SK-N-SH (cell line): ENCODE data around the gene ARHGAP1. TPM values are rescaled to one million over a fixed set of nuclear protein-coding genes. Genes with fewer than 3 reads are reported as not detected.

ENCODE experiments used
- CTCF ChIA-PET: fragments of 300-600, 350-600 bp; formaldehyde crosslinking; extraction: SDS; loops from one replicate; lab custom pipeline; 2021; lab: Yijun Ruan, JAX
- POLR2A ChIA-PET: fragments of 350-600 bp; sonication (Branson Sonifier 250); formaldehyde crosslinking; extraction: SDS; loops from one replicate; lab custom pipeline; 2020; ENCODE audit warnings: antibody characterized with exemption, inconsistent platforms; lab: Yijun Ruan, JAX
- DNase-seq: peaks from one replicate; pipeline ENCODE4 v3.0.0; 2012
- H2AFZ ChIP-seq: fragments of 200-600 bp; sonication (generic); 2 replicates; pipeline ENCODE4 v1.8.1; 2016; ENCODE audit warnings: antibody characterized with exemption, mild to moderate bottlenecking, low read depth
- H3F3A ChIP-seq: fragments of 200-600 bp; sonication (generic); replicated peaks from 2 replicates; pipeline ENCODE3; 2016; ENCODE audit warnings: antibody characterized with exemption, mild to moderate bottlenecking; ENCODE audit not compliant: insufficient read depth
- H3K27ac ChIP-seq, 2 experiments: fragments of 200-500 bp in 1 of 2; fragments of 200-600 bp in 1 of 2; sonication (Bioruptor generic) in 1 of 2; sonication (generic), shearing (Covaris generic) in 1 of 2; 2 replicates each; pipeline versions ENCODE4 v1.5.1 to v1.6.1; 2014 to 2016; ENCODE audit warnings: low read depth in 2 of 2, inconsistent platforms in 1 of 2, low read length in 1 of 2, mild to moderate bottlenecking in 1 of 2, mixed read lengths in 1 of 2
- H3K27me3 ChIP-seq: fragments of 200-600 bp; sonication (generic), shearing (Covaris generic); 2 replicates; pipeline ENCODE4 v1.6.1; 2016; ENCODE audit warnings: mixed run types; ENCODE audit not compliant: insufficient read depth
- H3K36me3 ChIP-seq, 2 experiments: fragments of 200-500 bp in 1 of 2; fragments of 200-600 bp in 1 of 2; sonication (Bioruptor generic) in 1 of 2; sonication (generic) in 1 of 2; replicated peaks in 1 of 2; 2 replicates each; pipeline versions ENCODE3 to v1.5.1; 2014 to 2016; ENCODE audit warnings: low read length in 1 of 2, mild to moderate bottlenecking in 1 of 2; ENCODE audit not compliant: insufficient read depth in 2 of 2, control insufficient read depth in 1 of 2
- H3K4me1 ChIP-seq, 2 experiments: fragments of 200-500 bp in 1 of 2; fragments of 200-600 bp in 1 of 2; sonication (Bioruptor generic) in 1 of 2; sonication (generic), shearing (Covaris generic) in 1 of 2; 2 replicates each; pipeline versions ENCODE4 v1.5.1 to v1.6.1; 2014 to 2016; ENCODE audit warnings: low read depth in 1 of 2, low read length in 1 of 2, mixed run types in 1 of 2; ENCODE audit not compliant: insufficient read depth in 2 of 2, control insufficient read depth in 1 of 2
- H3K4me2 ChIP-seq: fragments of 200-600 bp; sonication (generic), shearing (Covaris generic); 2 replicates; pipeline ENCODE4 v1.6.1; 2017; ENCODE audit warnings: mixed run types
- H3K4me3 ChIP-seq, 2 experiments: fragments of 200-500 bp in 1 of 2; fragments of 200-600 bp in 1 of 2; sonication (Bioruptor generic) in 1 of 2; sonication (generic), shearing (Covaris generic) in 1 of 2; 2 replicates each; pipeline versions ENCODE4 v1.5.1 to v1.8.1; 2014 to 2016; ENCODE audit warnings: low read depth in 2 of 2, inconsistent platforms in 1 of 2, low read length in 1 of 2, mild to moderate bottlenecking in 1 of 2, mixed read lengths in 1 of 2, moderate library complexity in 1 of 2
- H3K79me2 ChIP-seq: fragments of 200-600 bp; sonication (generic); 2 replicates; pipeline ENCODE4 v1.8.1; 2017; ENCODE audit warnings: mild to moderate bottlenecking; ENCODE audit not compliant: insufficient read depth
- H3K9ac ChIP-seq: fragments of 200-600 bp; sonication (generic); 2 replicates; pipeline ENCODE4 v1.6.1; 2017; ENCODE audit warnings: mixed run types
- H3K9me2 ChIP-seq: fragments of 200-600 bp; sonication (generic); 2 replicates; pipeline ENCODE4 v1.6.1; 2017; ENCODE audit warnings: mixed run types
- H3K9me3 ChIP-seq: fragments of 200-600 bp; sonication (generic); 2 replicates; pipeline ENCODE4 v1.6.1; 2017; ENCODE audit warnings: mixed run types, mild to moderate bottlenecking, moderate library complexity
- H4K20me1 ChIP-seq: fragments of 200-600 bp; sonication (generic); 2 replicates; pipeline ENCODE4 v1.6.1; 2017; ENCODE audit warnings: mild to moderate bottlenecking, mixed run types; ENCODE audit not compliant: insufficient read depth
- CHD2 ChIP-seq: fragments of 150-350 bp; IDR thresholded peaks from 2 replicates; pipeline ENCODE4 v1.6.1; 2018; ENCODE audit warnings: low read length; ENCODE audit not compliant: partially characterized antibody
- CTCF ChIP-seq: fragments of 200-600 bp; sonication (generic); IDR thresholded peaks from 2 replicates; pipeline ENCODE4 v1.6.1; 2017; ENCODE audit warnings: antibody characterized with exemption, mild to moderate bottlenecking, moderate library complexity
- ELF1 ChIP-seq: IDR thresholded peaks from 2 replicates; pipeline ENCODE4 v1.4.0; 2012
- EP300 ChIP-seq, 2 experiments: IDR thresholded peaks; 2 replicates each; pipeline versions ENCODE4 v1.4.0 to v1.6.1; 2012; ENCODE audit warnings: borderline replicate concordance in 1 of 2, low read depth in 1 of 2, low read length in 1 of 2
- FOSL2 ChIP-seq: IDR thresholded peaks from 2 replicates; pipeline ENCODE4 v1.4.0; 2012; ENCODE audit warnings: low read depth, mild to moderate bottlenecking, moderate library complexity, borderline replicate concordance
- FOXM1 ChIP-seq: IDR thresholded peaks from 2 replicates; pipeline ENCODE4 v1.4.0; 2012; ENCODE audit warnings: low read depth, mild to moderate bottlenecking
- GABPA ChIP-seq: IDR thresholded peaks from 2 replicates; pipeline ENCODE4 v1.4.0; 2012; ENCODE audit warnings: low read depth, mild to moderate bottlenecking
- GATA2 ChIP-seq: sonication (generic); formaldehyde crosslinking; IDR thresholded peaks from 2 replicates; pipeline ENCODE4 v1.5.0; 2020; ENCODE audit warnings: mild to moderate bottlenecking, missing genetic modification reagents
- IRF3 ChIP-seq: fragments of 150-350 bp; IDR thresholded peaks from 2 replicates; pipeline ENCODE4 v1.6.1; 2016; ENCODE audit warnings: mild to moderate bottlenecking, low read depth, low read length
- JUND ChIP-seq: IDR thresholded peaks from 2 replicates; pipeline ENCODE4 v1.4.0; 2012
- MEF2A ChIP-seq: IDR thresholded peaks from 2 replicates; pipeline ENCODE4 v1.4.0; 2012; ENCODE audit warnings: low read depth, borderline replicate concordance
- MXI1 ChIP-seq: IDR thresholded peaks from 2 replicates; pipeline ENCODE4 v1.6.1; 2012; ENCODE audit warnings: mild to moderate bottlenecking, low read depth, low read length, improper control_type of control experiment
- NFIC ChIP-seq: IDR thresholded peaks from 2 replicates; pipeline ENCODE4 v1.4.0; 2012; ENCODE audit warnings: borderline replicate concordance
- POLR2AphosphoS5 ChIP-seq: IDR thresholded peaks from 2 replicates; pipeline ENCODE4 v1.6.1; 2012; ENCODE audit warnings: low read depth, low read length
- RXRA ChIP-seq: IDR thresholded peaks from 2 replicates; pipeline ENCODE4 v1.4.0; 2012; ENCODE audit warnings: low read depth, mild to moderate bottlenecking, borderline replicate concordance
- SIN3A ChIP-seq: IDR thresholded peaks from 2 replicates; pipeline ENCODE4 v1.6.1; 2012; ENCODE audit warnings: low read depth, mild to moderate bottlenecking, low read length, moderate library complexity, borderline replicate concordance
- TAF1 ChIP-seq: IDR thresholded peaks from 2 replicates; pipeline ENCODE4 v1.6.1; 2012; ENCODE audit warnings: low read depth, mild to moderate bottlenecking, low read length, moderate library complexity, borderline replicate concordance
- TCF12 ChIP-seq: IDR thresholded peaks from 2 replicates; pipeline ENCODE4 v1.4.0; 2012
- USF2 ChIP-seq: fragments of 150-350 bp; IDR thresholded peaks from 2 replicates; pipeline ENCODE4 v1.6.1; 2017; ENCODE audit warnings: antibody characterized with exemption, low read length, low read depth, borderline replicate concordance
- WGBS: methylation state at CpG from one replicate; pipeline ENCODE4 v1.1.6; 2017; ENCODE audit warnings: low lambda C conversion rate; 5-methylcytosine and 5-hydroxymethylcytosine counted together
- polyA plus RNA-seq, 3 experiments: library from polyadenylated mRNA; depleted of rRNA; stranded (reverse); fragments of >200 nt; gene quantifications; 2 replicates each; pipeline ENCODE4 v1.2.3, GENCODE V29; 2012
- TF ChIP-seq, protein P1 (sequence below): IDR thresholded peaks from 2 replicates; pipeline ENCODE4 v1.4.0; 2012; ENCODE audit warnings: low read depth, borderline replicate concordance
- TF ChIP-seq, protein P2 (sequence below): IDR thresholded peaks from 2 replicates; pipeline ENCODE4 v1.6.1; 2012; ENCODE audit warnings: mild to moderate bottlenecking, low read depth, low read length, moderate library complexity
- TF ChIP-seq, protein P3 (sequence below): IDR thresholded peaks from 2 replicates; pipeline ENCODE4; 2012

ARHGAP1 gene
- polyA plus RNA-seq (2012; rRNA removed): 21.3 and 27.1 TPM in 2 replicates
- 15.1 and 19.6 TPM in 2 replicates for polyA plus RNA-seq (2012; cell fraction: cytosol; rRNA removed)
- polyA plus RNA-seq (2012; cell fraction: nucleus; rRNA removed): 40.7 and 43.0 TPM in 2 replicates

- CTCF ChIA-PET: interaction anchor here (1.1 kb wide), 2 partner anchors 12 to 29 kb away, joined by 3 to 4 read pairs; no protein-coding TSS in a partner anchor
- H4K20me1 ChIP-seq: peaks cover 5% of the 10 kb centered on the region; the same call in 1 of the 2 replicates
- H3K4me2 ChIP-seq: peak within 1 kb of the TSS; percentile 97
- peak; percentile 84 for TF ChIP-seq ELF1
- TF ChIP-seq, protein P1, sequence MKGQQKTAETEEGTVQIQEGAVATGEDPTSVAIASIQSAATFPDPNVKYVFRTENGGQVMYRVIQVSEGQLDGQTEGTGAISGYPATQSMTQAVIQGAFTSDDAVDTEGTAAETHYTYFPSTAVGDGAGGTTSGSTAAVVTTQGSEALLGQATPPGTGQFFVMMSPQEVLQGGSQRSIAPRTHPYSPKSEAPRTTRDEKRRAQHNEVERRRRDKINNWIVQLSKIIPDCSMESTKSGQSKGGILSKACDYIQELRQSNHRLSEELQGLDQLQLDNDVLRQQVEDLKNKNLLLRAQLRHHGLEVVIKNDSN: peak; percentile 69
- no peak for TF ChIP-seq CTCF
- peak; percentile 47 for TF ChIP-seq CHD2
- TF ChIP-seq GABPA: peak; percentile 94
- TF ChIP-seq RXRA: no peak
- no peak for TF ChIP-seq IRF3
- TF ChIP-seq, protein P2, sequence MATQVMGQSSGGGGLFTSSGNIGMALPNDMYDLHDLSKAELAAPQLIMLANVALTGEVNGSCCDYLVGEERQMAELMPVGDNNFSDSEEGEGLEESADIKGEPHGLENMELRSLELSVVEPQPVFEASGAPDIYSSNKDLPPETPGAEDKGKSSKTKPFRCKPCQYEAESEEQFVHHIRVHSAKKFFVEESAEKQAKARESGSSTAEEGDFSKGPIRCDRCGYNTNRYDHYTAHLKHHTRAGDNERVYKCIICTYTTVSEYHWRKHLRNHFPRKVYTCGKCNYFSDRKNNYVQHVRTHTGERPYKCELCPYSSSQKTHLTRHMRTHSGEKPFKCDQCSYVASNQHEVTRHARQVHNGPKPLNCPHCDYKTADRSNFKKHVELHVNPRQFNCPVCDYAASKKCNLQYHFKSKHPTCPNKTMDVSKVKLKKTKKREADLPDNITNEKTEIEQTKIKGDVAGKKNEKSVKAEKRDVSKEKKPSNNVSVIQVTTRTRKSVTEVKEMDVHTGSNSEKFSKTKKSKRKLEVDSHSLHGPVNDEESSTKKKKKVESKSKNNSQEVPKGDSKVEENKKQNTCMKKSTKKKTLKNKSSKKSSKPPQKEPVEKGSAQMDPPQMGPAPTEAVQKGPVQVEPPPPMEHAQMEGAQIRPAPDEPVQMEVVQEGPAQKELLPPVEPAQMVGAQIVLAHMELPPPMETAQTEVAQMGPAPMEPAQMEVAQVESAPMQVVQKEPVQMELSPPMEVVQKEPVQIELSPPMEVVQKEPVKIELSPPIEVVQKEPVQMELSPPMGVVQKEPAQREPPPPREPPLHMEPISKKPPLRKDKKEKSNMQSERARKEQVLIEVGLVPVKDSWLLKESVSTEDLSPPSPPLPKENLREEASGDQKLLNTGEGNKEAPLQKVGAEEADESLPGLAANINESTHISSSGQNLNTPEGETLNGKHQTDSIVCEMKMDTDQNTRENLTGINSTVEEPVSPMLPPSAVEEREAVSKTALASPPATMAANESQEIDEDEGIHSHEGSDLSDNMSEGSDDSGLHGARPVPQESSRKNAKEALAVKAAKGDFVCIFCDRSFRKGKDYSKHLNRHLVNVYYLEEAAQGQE: 0 out of 2 replicates have a peak, but pooled peaks have one; percentile 6
- peak; percentile 60 for TF ChIP-seq TAF1
- TF ChIP-seq GATA2: no peak
- no peak for TF ChIP-seq FOSL2
- no peak for TF ChIP-seq NFIC
- peak; percentile 97 for TF ChIP-seq MXI1
- peak; percentile 79; the same call in 1 of the 2 replicates for TF ChIP-seq POLR2AphosphoS5
- TF ChIP-seq, protein P3, sequence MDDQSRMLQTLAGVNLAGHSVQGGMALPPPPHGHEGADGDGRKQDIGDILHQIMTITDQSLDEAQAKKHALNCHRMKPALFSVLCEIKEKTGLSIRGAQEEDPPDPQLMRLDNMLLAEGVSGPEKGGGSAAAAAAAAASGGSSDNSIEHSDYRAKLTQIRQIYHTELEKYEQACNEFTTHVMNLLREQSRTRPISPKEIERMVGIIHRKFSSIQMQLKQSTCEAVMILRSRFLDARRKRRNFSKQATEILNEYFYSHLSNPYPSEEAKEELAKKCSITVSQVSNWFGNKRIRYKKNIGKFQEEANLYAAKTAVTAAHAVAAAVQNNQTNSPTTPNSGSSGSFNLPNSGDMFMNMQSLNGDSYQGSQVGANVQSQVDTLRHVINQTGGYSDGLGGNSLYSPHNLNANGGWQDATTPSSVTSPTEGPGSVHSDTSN: no peak
- TF ChIP-seq SIN3A: peak; percentile 97
- TF ChIP-seq JUND: no peak
- TF ChIP-seq USF2: no peak; the same call in 1 of the 2 replicates
- TF ChIP-seq FOXM1: no peak
- no peak for TF ChIP-seq MEF2A
- no peak for TF ChIP-seq EP300 (IDR thresholded peaks at IDR 0.05; ENCODE audit: borderline replicate concordance in 1 of 2, low read depth in 1 of 2, low read length in 1 of 2)
- no peak for TF ChIP-seq TCF12
These were observed at the start of gene ARHGAP1, which contains the start of gene ZNF408 for GRCh38 chr11:46700241-46701077. TSS of gene ARHGAP1 (minus strand) at chr11:46700619. CDS start at chr11:46696107, 4,512 bp downstream. TSS of gene ZNF408 (plus strand) at chr11:46701031. CDS start at chr11:46701048, 17 bp downstream.

More at GRCh38 chr11:46700241-46701077, at the start of gene ARHGAP1, which contains the start of gene ZNF408:
- Histone ChIP-seq H3F3A (peaks cover 7% of the 10 kb centered on the region), H3K36me3 (peaks cover 34 to 41% of the 10 kb centered on the region in 2 experiments), H3K27ac (peak within 1 kb of the TSS; percentile 97 to 98), H3K9me2 (no peaks in the 10 kb centered on the region), H3K79me2 (peaks cover 70% of the 10 kb centered on the region), H3K9ac (peak within 1 kb of the TSS; percentile 98), H3K27me3 (no peaks in the 10 kb centered on the region), H3K4me3 (peak within 1 kb of the TSS; percentile 87 to 96), H2AFZ (peak within 1 kb of the TSS; percentile 94), H3K9me3 (no peaks in the 10 kb centered on the region), H3K4me1 (peaks cover 21 to 31% of the 10 kb centered on the region in 2 experiments; a peak in 3 of 4 replicates)
- 1% methylated on average over 38 of the region's 44 CpGs for WGBS
- DNase-seq: peak; percentile 97
- POLR2A ChIA-PET: interaction anchor here (0.6 to 0.9 kb wide), 4 partner anchors 10 to 774 kb away, joined by 3 to 8 read pairs (median 3); partner anchors contain the start of gene AMBRA1
